Activated CD4-positive, alpha-beta T cell treated with anti-CD3 and anti-CD28 coated beads, Interleukin-10, Interleukin-2, amounts not matched to agents 100 ng/mL and 50 ng/mL, durations not matched to agents 16 hours and 8 hours (primary cell): ENCODE measurements around the gene SEMA5B.

Experiments used
- DNase-seq: peaks from one replicate; pipeline ENCODE4 v3.0.0-alpha.2; 2020

The SEMA5B gene

DNA sequence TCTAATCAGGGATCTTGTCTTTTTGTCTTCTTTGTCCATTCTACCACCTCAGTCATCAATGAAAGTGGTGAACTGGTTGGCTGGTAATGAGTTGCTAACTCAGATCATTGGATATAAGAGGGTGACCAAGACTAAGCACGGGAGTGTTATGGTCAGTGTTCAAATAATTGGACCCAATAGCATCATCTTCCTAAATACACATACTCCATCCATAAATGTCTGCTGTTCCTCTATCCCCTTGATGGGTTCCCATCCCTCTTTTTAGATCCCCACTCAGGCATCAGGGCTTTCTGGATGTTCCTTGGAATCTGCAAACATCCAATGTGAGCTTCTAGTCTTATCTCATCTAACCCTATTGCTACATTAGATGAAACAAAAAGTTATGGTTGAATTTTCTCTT is 3.5 kb downstream of the SEMA5B start:
- no peak for DNase-seq

DNA sequence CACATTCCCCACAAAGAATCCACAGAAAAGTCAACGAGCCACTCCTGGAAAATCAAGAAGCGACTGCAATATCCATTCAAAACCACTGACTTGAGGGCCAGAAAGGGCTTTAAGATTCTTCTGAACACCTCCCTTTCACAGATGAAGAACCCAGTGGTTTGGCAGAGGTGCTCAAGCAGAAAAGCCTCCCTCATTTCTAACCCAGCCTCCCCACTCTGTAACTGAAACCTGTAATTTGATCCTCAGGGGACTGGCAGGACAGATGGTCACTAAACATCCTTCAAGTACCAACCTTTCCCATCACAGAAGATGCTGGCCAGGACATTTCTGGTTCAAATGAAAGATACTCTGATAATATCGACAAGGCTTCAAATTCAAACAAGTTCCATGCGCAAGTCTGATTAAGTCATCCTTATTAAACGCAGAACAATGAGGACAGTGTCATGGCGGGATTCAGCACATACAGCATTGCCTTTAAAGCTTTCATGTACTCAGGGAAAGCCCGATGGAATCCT is 5.5 kb downstream of the SEMA5B start:
- DNase-seq: no peak

GRCh38 chr3:123021388-123021787 is 6.2 kb downstream of the SEMA5B start:
- no peak for DNase-seq

DNA sequence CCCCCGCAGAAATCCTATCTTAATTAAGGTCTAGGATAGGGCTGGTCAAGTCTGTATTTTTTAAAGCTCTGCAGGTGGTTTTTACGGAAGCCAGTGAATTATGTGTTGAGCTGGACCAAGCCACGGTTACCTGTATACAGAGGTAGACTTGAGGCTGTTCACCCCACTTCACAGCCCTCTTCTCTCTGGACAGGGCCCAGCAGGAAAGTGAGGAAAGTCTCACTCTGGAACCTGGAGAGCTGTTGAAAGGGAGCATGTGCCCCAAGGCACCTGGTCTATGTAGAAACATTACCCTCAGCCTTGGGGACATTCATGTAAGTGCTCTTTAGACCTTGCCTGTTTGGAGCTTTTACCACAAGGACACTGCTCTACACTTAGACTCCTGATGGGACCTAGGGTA is 6.9 kb downstream of the SEMA5B start:
- no peak for DNase-seq

DNA sequence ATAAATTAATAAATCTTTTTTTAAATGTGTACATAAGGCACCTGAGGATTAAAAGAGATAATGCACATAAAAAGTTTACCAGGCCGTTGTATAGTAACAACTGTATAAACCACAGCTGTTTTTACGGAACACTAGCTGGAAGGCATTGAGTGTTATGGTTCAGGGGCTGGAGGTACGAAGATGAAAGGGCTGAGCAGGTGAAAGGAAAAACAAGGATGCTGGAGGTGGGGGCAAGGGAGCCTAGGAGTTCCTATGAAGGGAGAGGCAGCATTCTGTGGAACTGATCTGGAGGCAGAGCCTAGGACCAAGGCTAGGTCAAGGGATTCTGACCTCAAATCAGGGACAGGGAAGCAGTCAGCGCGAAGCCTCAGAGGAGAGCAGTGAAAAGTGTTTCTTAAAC is 8.0 kb downstream of the SEMA5B start:
- DNase-seq: no peak

DNA sequence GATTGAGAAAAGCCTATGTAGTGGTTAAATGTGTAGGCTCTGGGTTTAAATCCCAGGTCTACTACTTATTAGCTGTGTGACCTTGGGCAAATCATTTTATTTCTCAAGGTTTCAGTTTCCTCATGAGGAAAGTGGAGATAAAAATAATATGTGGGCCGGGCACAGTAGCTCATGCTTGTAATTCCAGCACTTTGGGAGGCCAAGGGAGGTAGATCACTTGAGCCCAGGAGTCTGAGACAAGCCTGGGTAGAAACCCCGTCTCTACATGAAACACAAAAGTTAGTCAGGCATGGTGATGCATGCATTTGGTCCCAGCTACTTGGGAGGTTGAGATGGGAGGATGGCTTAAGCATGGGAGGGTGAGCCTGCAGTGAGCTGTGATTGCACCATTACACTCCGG is 8.4 kb downstream of the SEMA5B start:
- no peak for DNase-seq

- DNase-seq: no peak
These were observed 8.9 kb downstream of the SEMA5B start for GRCh38 chr3:123018683-123019082.

- DNase-seq: no peak
These were observed 12.0 kb downstream of the SEMA5B start for GRCh38 chr3:123015596-123015995.

GRCh38 chr3:123013876-123014275 is 13.7 kb downstream of the SEMA5B start:
- DNase-seq: no peak

- DNase-seq: no peak
These were observed 14.9 kb downstream of the SEMA5B start for GRCh38 chr3:123012652-123013051.

DNA sequence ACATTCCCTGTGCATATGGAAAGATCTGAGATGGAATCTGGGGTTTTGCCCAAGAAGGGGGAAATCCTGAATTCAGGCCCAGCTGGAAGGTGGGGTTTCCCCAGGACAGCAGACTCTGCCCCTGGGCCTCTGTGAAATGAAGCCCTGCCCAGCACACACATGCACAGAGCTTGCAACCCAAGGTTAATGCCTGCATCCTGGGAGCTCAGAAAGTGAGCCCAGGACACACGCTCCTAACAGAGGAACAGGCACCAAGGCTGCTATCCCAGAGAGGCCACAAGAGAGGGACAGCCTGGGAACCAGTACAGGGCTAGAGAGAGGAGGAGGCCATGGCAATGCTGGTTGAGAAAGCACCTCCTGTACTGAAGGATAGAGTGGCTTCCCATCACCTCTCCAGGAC is 16.1 kb downstream of the SEMA5B start:
- no peak for DNase-seq

DNA sequence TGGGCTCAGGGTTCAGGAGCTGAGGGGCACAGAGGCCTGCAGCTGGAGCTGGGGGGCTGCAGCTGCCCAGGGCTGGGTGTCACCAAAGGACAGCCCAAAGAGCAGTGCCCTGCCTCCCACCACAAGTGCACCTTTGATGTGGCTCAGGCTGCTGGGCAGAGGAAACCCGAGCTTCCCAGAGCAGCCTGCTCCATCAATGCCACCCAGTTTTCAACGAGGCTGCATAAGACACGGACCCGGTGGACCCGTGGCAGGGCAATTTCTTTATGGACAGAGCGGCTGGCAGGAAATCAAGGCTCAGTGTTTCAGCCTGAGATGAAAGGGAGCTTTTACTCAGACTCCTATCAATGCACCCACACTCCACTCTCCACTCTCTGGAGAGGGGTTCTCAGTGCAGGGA is 18.7 kb downstream of the SEMA5B start:
- no peak for DNase-seq

DNA sequence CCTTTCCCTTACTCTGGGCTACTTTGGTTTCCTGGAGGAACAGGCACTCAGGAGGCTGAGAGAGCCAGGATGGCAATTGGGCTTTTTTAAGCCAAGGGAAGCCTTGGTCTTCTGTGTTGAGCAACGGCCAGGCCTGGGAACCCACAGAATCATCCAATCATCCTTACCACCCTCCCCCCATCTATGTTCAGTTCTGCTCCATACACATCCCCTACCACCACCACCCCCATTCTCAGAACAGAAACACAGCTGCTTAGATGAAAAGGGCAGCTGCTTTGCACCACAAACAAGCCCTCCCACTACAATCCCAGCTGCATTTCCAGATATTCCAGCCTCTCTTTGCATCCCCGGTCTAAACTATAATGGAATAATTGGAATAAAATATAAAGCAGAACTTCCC is 21.0 kb downstream of the SEMA5B start:
- DNase-seq: no peak

DNA sequence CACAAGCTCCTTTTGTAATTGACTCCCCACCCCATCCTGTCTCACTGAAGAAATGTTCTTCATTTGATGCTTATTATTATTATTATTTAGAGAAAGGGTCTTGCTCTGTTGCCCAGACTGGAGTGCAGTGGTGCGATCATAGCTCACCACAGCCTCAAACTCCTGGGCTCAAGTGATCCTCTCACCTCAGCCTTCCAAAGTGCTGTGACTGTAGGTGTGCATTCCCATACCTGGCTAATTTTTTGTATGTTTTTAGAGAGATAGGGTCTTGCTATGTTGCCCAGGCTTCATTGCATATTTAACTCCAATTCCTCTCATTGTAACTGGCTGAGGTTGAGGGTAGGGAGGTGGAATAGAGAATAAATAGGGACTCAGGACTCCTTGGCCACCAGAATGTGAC is 22.3 kb downstream of the SEMA5B start:
- no peak for DNase-seq

DNA sequence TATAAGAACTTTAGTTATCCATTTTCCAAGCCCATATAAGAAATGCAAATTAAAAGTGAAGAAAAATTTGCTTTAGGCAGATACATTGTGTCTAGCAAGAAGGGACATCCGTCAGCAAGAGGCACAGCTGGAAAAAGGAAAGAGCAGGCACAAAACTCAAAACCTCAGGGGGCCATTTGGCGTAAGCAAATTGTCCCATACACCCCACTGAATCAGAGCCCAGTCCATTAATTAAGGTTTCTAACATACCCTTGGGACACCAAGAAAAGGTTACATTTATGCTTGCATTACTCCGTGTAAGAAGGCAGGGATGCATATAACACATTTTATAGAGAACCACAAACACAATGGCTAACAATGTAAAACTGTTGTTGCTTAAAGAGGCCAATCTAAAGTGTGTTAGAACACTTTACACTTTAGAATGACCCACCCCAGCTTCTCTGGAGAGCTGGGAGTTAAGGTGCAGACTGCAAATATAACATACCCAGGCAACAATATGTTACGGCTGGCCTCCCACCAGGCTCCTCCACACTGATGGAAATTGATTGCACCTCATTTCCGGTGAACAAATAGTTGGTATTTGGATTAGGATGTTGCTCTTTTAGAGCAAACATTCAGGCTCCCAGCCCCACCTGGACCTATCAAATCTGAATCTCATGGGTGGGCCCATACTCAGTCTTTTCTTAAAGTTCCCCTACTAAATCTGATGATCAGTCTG is 23.2 kb downstream of the SEMA5B start:
- DNase-seq: no peak

- no peak for DNase-seq
These were observed 24.6 kb downstream of the SEMA5B start for GRCh38 chr3:123002749-123003497.

GRCh38 chr3:123002100-123002748 is 25.3 kb downstream of the SEMA5B start:
- DNase-seq: no peak

DNA sequence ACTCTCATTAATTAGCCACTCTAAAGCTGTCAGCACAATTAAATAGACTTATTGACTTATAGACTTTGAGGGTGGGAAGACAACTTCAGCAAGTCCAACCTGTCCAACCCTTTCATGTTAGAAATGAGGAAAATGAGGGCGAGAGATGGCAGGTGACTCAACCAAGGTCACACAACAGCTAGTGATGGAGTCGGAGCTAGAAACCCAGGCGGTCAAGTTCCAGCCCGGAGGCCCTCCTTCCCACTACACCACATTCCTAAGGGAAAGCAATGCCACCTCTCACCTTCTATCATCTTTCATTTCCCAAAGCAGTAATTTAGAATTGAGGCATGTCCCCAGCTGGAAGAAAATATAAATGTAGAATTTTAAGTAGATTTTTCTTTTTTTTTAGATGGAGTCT is 28.7 kb downstream of the SEMA5B start:
- DNase-seq: no peak

GRCh38 chr3:122998206-122998605 is 29.4 kb downstream of the SEMA5B start:
- DNase-seq: no peak

- no peak for DNase-seq
These were observed 31.5 kb downstream of the SEMA5B start for GRCh38 chr3:122996038-122996580.

DNA sequence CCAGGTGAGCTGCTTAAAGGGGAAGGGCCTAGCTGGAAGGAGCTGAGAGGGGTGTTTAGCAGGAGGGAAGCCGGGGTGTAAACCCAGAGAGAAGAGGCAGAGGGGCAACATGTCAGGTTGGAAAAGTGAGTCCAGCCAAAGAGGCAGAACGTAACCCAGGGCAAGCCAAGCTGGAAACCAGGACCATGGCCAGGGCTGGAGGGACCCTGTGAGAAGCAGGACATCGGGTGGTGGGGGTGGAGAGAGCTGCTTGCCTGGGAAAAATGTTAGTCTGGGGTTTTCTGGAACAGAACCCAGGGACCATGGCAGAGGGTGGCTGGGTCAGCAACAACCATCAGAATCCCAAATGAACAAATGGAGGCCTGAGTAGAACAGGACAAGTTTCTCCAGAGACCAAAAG is 32.6 kb downstream of the SEMA5B start:
- DNase-seq: no peak

DNA sequence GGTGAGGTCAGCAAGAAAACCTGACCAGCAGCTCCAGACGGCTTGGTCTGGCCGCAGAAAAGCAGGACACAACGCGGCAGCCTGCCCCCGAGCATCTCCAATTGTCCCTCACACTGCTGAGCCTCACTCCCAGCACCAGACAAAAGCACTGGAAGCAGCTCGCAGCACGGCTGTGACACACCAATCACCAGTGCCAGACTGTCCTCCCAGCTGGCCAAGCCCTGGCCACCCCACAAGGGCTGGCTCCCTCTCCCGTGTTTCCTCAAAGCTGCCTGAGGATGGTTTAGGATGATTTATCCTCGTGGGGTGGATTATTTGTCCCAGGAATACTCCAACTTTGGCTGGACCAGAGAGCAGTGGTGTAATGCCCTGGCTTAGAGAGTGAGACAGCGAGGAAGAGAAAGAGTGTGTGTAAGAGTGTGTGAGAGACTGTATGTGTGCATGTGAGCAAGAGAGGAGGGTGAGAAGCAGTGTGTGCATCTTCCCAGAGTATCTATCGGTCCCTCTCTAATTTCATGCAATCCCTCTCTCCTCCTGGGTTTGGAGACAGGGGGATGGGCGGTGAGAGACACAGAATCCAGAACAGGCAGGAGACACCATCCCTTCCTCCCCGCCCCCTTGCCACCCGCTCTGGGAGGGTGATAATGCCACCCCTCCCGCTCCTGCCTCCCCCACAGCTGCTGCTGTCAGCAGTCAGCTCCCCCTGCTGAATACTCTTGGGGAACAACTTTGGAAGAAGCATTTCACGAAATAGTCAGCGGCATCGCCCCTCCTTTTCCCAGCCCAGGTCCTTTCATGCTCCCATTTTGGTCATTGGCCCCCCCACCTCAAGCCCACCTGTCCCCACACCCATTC is 34.2 kb downstream of the SEMA5B start:
- DNase-seq: no peak

- DNase-seq: no peak
These were observed 34.9 kb downstream of the SEMA5B start for GRCh38 chr3:122992676-122993075.
